HG02571 (cell line): ENCODE results near the gene TPRG1L.

Experiments
- ATAC-seq: cut with Tn5 transposase; IDR thresholded peaks from one replicate; pipeline ENCODE4 v1.9.1; 2021; ENCODE audit warnings: mild to moderate bottlenecking, moderate library complexity; ENCODE audit not compliant: unreplicated experiment

The TPRG1L gene

GRCh38 chr1:3626025-3626424 is 1.2 kb downstream of the TPRG1L start:
- ATAC-seq = no peak

- ATAC-seq = no peak
Observed at GRCh38 chr1:3627515-3628253, 2.9 kb downstream of the TPRG1L start.

GRCh38 chr1:3628445-3628844 is 3.6 kb downstream of the TPRG1L start:
- no peak for ATAC-seq

- no peak for ATAC-seq
Observed at GRCh38 chr1:3629561-3630160, 4.8 kb downstream of the TPRG1L start.

- ATAC-seq = no peak
Observed at GRCh38 chr1:3630161-3630611, 5.4 kb downstream of the TPRG1L start.

GRCh38 chr1:3630914-3631313 is 6.1 kb downstream of the TPRG1L start:
- no peak for ATAC-seq

GRCh38 chr1:3631320-3632260 is 6.8 kb downstream of the TPRG1L start:
- no peak for ATAC-seq

GRCh38 chr1:3632298-3632697 is 7.5 kb downstream of the TPRG1L start:
- no peak for ATAC-seq

GRCh38 chr1:3632716-3633343 is 8.0 kb downstream of the TPRG1L start:
- ATAC-seq = no peak

GRCh38 chr1:3633344-3634058 is 8.7 kb downstream of the TPRG1L start:
- no peak for ATAC-seq

GRCh38 chr1:3634059-3634800 is 9.4 kb downstream of the TPRG1L start:
- no peak for ATAC-seq

- no peak for ATAC-seq
Observed at GRCh38 chr1:3636080-3636479, 11.3 kb downstream of the TPRG1L start.

- no peak for ATAC-seq
Observed at GRCh38 chr1:3636531-3636930, 11.7 kb downstream of the TPRG1L start.

- ATAC-seq = no peak
Observed at GRCh38 chr1:3638027-3638426, 13.2 kb downstream of the TPRG1L start.

GRCh38 chr1:3638676-3639075 is 13.9 kb downstream of the TPRG1L start:
- ATAC-seq = no peak

GRCh38 chr1:3639397-3639911 is 14.6 kb downstream of the TPRG1L start:
- ATAC-seq = no peak

GRCh38 chr1:3640121-3640837 is 15.5 kb downstream of the TPRG1L start:
- no peak for ATAC-seq

GRCh38 chr1:3641046-3641760 is 16.4 kb downstream of the TPRG1L start:
- no peak for ATAC-seq
